ENCODE measurements around the gene PRG3. TPM values are rescaled to one million over a fixed set of nuclear protein-coding genes. Genes with fewer than 3 reads are reported as not detected.
A peak's percentile ranks its signal among the peaks of the same experiment; 100 is the strongest.

PRG3 gene
- polyA plus RNA-seq, 3 donors, result not detected

- Histone ChIP-seq H3K4me1 (ENCODE audit: control insufficient read depth in 1 of 2, insufficient read depth in 2 of 2, low read length in 2 of 2) (peaks cover 6 to 13% of the 10 kb centered on the region in 2 donors), H3K4me3 (replicated peaks in 1 of 3; ENCODE audit: low read depth in 2 of 3, low read length in 3 of 3) (no peak overlapping the region), H3K27ac (ENCODE audit: low read depth in 1 of 2, low read length in 2 of 2) (peak overlapping the region in 1 of 2 donors; percentile 66), H3K9ac (ENCODE audit: insufficient read depth, low read length, poor library complexity, severe bottlenecking) (no peak overlapping the region), H3K9me3 (replicated peaks in 1 of 2; ENCODE audit: control insufficient read depth in 1 of 2, insufficient read depth in 1 of 2, low read length in 2 of 2) (no peaks in the 10 kb centered on the region), H2AFZ (ENCODE audit: insufficient read depth, low read depth, low read length, poor library complexity, severe bottlenecking) (no peak overlapping the region), H3K27me3 (ENCODE audit: control insufficient read depth in 2 of 2, insufficient read depth in 2 of 2, low read length in 2 of 2) (no peaks in the 10 kb centered on the region), H4K20me1 (ENCODE audit: insufficient read depth, low read length) (peaks cover 93% of the 10 kb centered on the region), H3K36me3 (replicated peaks in 1 of 2; ENCODE audit: control insufficient read depth in 1 of 2, insufficient read depth in 2 of 2, low read length in 2 of 2) (peaks cover 84 to 100% of the 10 kb centered on the region in 2 donors), H3K79me2 (ENCODE audit: insufficient read depth, low read length) (peaks cover 89% of the 10 kb centered on the region), H3K4me2 (replicated peaks; ENCODE audit: extremely low read depth, low read length, poor library complexity, severe bottlenecking) (no peak overlapping the region)
- DNase-seq, result no peak
- H3K4me3 Mint-ChIP-seq, result no peak overlapping the region
- intact Hi-C loops (cut with micrococcal nuclease), result no loop called here
- H3K9me3 Mint-ChIP-seq, result peaks cover 0 to 2% (median 0%) of the 10 kb centered on the region in 7 donors
- no peaks in the 10 kb centered on the region for H3K27me3 Mint-ChIP-seq (ENCODE audit: low read depth in 3 of 3)
- peaks cover 25% of the 10 kb centered on the region for H3K4me1 Mint-ChIP-seq
- 93% methylated on average over 1 of the region's 3 CpGs for WGBS (ENCODE audit: insufficient coverage)
- peaks cover 87 to 99% of the 10 kb centered on the region in 2 donors for H3K36me3 Mint-ChIP-seq
- peak overlapping the region in 5 of 7 donors; percentile 59 to 86 (median 80) for H3K27ac Mint-ChIP-seq
- no peak for TF ChIP-seq CTCF (IDR thresholded peaks at IDR 0.05)
These were observed 38.2 kb upstream of the PRG3 start for GRCh38 chr11:57419146-57419545.

- no peak overlapping the region for H3K4me3 ChIP-seq (replicated peaks in 1 of 3; ENCODE audit: low read depth in 2 of 3, low read length in 3 of 3)
- no peaks in the 10 kb centered on the region for H3K9me3 ChIP-seq (replicated peaks in 1 of 2; ENCODE audit: control insufficient read depth in 1 of 2, insufficient read depth in 1 of 2, low read length in 2 of 2)
- no peak for TF ChIP-seq CTCF (IDR thresholded peaks at IDR 0.05)
- peaks cover 15% of the 10 kb centered on the region for H3K4me1 Mint-ChIP-seq
- H3K4me2 ChIP-seq (replicated peaks; ENCODE audit: extremely low read depth, low read length, poor library complexity, severe bottlenecking), result no peak overlapping the region
- DNase-seq, result no peak
- no peaks in the 10 kb centered on the region for H3K27me3 ChIP-seq (ENCODE audit: control insufficient read depth in 2 of 2, insufficient read depth in 2 of 2, low read length in 2 of 2)
- peaks cover 89% of the 10 kb centered on the region for H3K79me2 ChIP-seq (ENCODE audit: insufficient read depth, low read length)
- H3K4me1 ChIP-seq (ENCODE audit: control insufficient read depth in 1 of 2, insufficient read depth in 2 of 2, low read length in 2 of 2), result peaks cover 0 to 5% of the 10 kb centered on the region in 2 donors
- H3K4me3 Mint-ChIP-seq, result no peak overlapping the region
- peaks cover 0 to 4% (median 0%) of the 10 kb centered on the region in 7 donors for H3K9me3 Mint-ChIP-seq
- no peak overlapping the region for H3K9ac ChIP-seq (ENCODE audit: insufficient read depth, low read length, poor library complexity, severe bottlenecking)
- no peak overlapping the region for H2AFZ ChIP-seq (ENCODE audit: insufficient read depth, low read depth, low read length, poor library complexity, severe bottlenecking)
- H3K36me3 ChIP-seq (replicated peaks in 1 of 2; ENCODE audit: control insufficient read depth in 1 of 2, insufficient read depth in 2 of 2, low read length in 2 of 2), result peaks cover 88 to 100% of the 10 kb centered on the region in 2 donors
- H3K36me3 Mint-ChIP-seq, result peaks cover 88 to 99% of the 10 kb centered on the region in 2 donors
- H3K27ac Mint-ChIP-seq, result peak overlapping the region in 3 of 7 donors; percentile 52 to 63 (median 57)
- intact Hi-C loops (cut with micrococcal nuclease), result no loop called here
- H4K20me1 ChIP-seq (ENCODE audit: insufficient read depth, low read length), result peaks cover 98% of the 10 kb centered on the region
- H3K27me3 Mint-ChIP-seq (ENCODE audit: low read depth in 3 of 3), result peaks cover 0 to 3% (median 1%) of the 10 kb centered on the region in 3 donors
- no peak overlapping the region for H3K27ac ChIP-seq (ENCODE audit: low read depth in 1 of 2, low read length in 2 of 2)
These were observed 37.2 kb upstream of the PRG3 start for GRCh38 chr11:57418131-57418530.

Data from CD14-positive monocyte (primary cell).